Lung microvascular endothelial cell (primary cell): ENCODE data around the gene PAEP. TPM values are rescaled to one million over a fixed set of nuclear protein-coding genes. Genes with fewer than 3 reads are reported as not detected.
"Not testable (repeated sequence)": the region's sequence is repeated elsewhere in the genome, so short reads cannot be mapped to it uniquely, and the experiment has no call there.

Experiments used
- DNase-seq, 2 donors: peaks; one replicate each; pipeline versions ENCODE4 v3.0.0 to v3.0.0-alpha.2; 2010; ENCODE audit warnings: low read depth in 2 of 2
- total RNA-seq: library from RNA; depleted of rRNA; stranded (reverse); fragments of >200 nt; gene quantifications from 2 replicates; pipeline ENCODE4 v1.2.1, GENCODE V29; 2014

The PAEP gene
- total RNA-seq, 1 donor from 2014 or later, result not detected

- no peak for DNase-seq
Measured at GRCh38 chr9:135525241-135526088, 36.1 kb upstream of the PAEP start.

- DNase-seq, result no peak
Measured at GRCh38 chr9:135526089-135526729, 35.3 kb upstream of the PAEP start.

- DNase-seq, result no peak
Measured at GRCh38 chr9:135526730-135527571, 34.6 kb upstream of the PAEP start.

GRCh38 chr9:135528842-135529435 lies 32.6 kb upstream of the PAEP start:
- not testable (repeated sequence) for DNase-seq

GRCh38 chr9:135530146-135530545 lies 31.4 kb upstream of the PAEP start:
- DNase-seq, result no peak

GRCh38 chr9:135531096-135531495 lies 30.5 kb upstream of the PAEP start:
- no peak for DNase-seq

GRCh38 chr9:135533113-135533512 lies 28.4 kb upstream of the PAEP start:
- no peak for DNase-seq

GRCh38 chr9:135533674-135534073 lies 27.9 kb upstream of the PAEP start:
- no peak for DNase-seq

GRCh38 chr9:135534192-135534711 lies 27.3 kb upstream of the PAEP start:
- not testable (repeated sequence) for DNase-seq

- DNase-seq, result not testable (repeated sequence)
Measured at GRCh38 chr9:135534826-135535225, 26.7 kb upstream of the PAEP start.

GRCh38 chr9:135535631-135536030 lies 25.9 kb upstream of the PAEP start:
- not testable (repeated sequence) for DNase-seq

GRCh38 chr9:135536216-135536615 lies 25.3 kb upstream of the PAEP start:
- DNase-seq, result no peak

- not testable (repeated sequence) for DNase-seq
Measured at GRCh38 chr9:135543262-135543894, 18.2 kb upstream of the PAEP start.

GRCh38 chr9:135544981-135545635 lies 16.4 kb upstream of the PAEP start:
- no peak for DNase-seq

GRCh38 chr9:135545646-135546176 lies 15.8 kb upstream of the PAEP start, which contains the start of gene OBP2A:
TSS of gene OBP2A (plus strand) at chr9:135546126. CDS start at chr9:135546181, 55 bp downstream.
- not testable (repeated sequence) for DNase-seq

GRCh38 chr9:135546792-135547617 lies 14.6 kb upstream of the PAEP start:
- not testable (repeated sequence) for DNase-seq

GRCh38 chr9:135547756-135548736 lies 13.5 kb upstream of the PAEP start:
- DNase-seq, result no peak
